ENCODE data around the gene PRKCD. TPM values are rescaled to one million over a fixed set of nuclear protein-coding genes. Genes with fewer than 3 reads are reported as not detected.

The PRKCD gene
- total and polyA plus RNA-seq, 2 experiments from 2014 or later: 12.3 to 23.6 TPM

DNA sequence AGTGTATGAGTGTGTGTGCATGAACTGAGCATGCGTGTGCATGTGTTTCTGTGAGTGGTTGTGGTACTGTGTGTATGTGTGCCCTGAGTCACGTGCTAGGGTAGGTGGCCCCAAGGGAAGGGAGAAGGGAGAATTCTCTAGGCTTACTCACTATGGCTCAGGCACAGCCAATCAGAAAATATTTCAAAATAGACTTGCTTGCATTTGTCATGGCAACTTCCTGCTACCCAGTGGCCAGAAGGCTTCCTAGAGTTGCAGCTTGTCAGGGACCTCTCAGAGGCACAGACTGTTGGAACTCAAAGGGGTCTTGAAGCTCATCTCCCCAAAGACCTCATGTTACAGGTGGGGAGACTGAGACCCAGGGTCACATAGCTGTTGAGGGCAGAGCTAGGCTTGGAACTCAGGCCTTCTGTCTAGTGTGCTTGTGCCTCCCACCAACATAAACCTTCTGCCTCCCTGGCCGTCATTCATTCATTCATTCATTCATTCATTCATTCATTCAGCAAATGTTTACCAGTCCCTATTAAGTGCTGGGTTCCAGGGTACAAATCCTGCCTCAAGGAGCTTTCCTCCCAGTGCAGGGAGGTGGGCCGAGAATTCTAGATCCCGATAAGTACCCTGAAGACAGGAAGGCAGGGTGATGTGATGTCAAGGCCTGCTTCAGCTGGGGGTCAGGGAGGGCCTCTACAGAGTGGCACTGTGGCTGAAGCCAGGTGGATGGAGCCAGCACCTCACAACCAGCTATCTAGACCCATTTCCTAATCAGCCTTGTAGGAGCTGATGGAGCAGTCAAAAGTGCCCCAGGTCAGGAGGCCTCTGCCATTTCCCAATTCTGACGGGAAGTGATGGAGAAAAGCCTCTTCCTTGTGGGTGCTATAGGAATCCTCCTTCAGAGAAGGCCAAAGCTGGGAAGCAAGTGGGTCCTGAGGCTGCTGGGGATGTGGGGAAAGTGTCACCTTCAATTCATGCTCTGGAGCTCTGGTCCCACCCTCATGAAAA is 19.9 kb upstream of the PRKCD start:
- no peaks in the 10 kb centered on the region for H4K20me1 ChIP-seq (ENCODE audit: insufficient read depth, poor library complexity, severe bottlenecking)
- H3K36me3 ChIP-seq (replicated peaks; ENCODE audit: insufficient read depth, low read depth): no peaks in the 10 kb centered on the region
- no peak overlapping the region for H3K4me3 ChIP-seq
- no peak for DNase-seq (ENCODE audit: low spot score)
- H3K27ac ChIP-seq: no peak overlapping the region
- H3K4me2 ChIP-seq: no peak overlapping the region
- no peaks in the 10 kb centered on the region for H3K9me2 ChIP-seq (replicated peaks; ENCODE audit: insufficient read depth)
- H3K4me1 ChIP-seq (ENCODE audit: insufficient read depth): peaks cover 3% of the 10 kb centered on the region
- H2AFZ ChIP-seq: no peak overlapping the region
- TF ChIP-seq EZH2phosphoT487 (IDR thresholded peaks at IDR 0.05; ENCODE audit: low read depth, severe bottlenecking, unreplicated experiment): no peak
- TF ChIP-seq, protein P1, sequence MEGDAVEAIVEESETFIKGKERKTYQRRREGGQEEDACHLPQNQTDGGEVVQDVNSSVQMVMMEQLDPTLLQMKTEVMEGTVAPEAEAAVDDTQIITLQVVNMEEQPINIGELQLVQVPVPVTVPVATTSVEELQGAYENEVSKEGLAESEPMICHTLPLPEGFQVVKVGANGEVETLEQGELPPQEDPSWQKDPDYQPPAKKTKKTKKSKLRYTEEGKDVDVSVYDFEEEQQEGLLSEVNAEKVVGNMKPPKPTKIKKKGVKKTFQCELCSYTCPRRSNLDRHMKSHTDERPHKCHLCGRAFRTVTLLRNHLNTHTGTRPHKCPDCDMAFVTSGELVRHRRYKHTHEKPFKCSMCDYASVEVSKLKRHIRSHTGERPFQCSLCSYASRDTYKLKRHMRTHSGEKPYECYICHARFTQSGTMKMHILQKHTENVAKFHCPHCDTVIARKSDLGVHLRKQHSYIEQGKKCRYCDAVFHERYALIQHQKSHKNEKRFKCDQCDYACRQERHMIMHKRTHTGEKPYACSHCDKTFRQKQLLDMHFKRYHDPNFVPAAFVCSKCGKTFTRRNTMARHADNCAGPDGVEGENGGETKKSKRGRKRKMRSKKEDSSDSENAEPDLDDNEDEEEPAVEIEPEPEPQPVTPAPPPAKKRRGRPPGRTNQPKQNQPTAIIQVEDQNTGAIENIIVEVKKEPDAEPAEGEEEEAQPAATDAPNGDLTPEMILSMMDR (IDR thresholded peaks at IDR 0.05; ENCODE audit: poor library complexity): no peak
- TF ChIP-seq EZH2 (IDR thresholded peaks at IDR 0.05; ENCODE audit: borderline replicate concordance): no peak
- no peaks in the 10 kb centered on the region for H3K79me2 ChIP-seq
- H3K27me3 ChIP-seq: no peaks in the 10 kb centered on the region
- H3K9me3 ChIP-seq (ENCODE audit: low read depth): no peaks in the 10 kb centered on the region
- 82% methylated on average over 6 of the region's 6 CpGs for WGBS (ENCODE audit: low lambda C conversion rate, missing lambda C conversion rate)

DNA sequence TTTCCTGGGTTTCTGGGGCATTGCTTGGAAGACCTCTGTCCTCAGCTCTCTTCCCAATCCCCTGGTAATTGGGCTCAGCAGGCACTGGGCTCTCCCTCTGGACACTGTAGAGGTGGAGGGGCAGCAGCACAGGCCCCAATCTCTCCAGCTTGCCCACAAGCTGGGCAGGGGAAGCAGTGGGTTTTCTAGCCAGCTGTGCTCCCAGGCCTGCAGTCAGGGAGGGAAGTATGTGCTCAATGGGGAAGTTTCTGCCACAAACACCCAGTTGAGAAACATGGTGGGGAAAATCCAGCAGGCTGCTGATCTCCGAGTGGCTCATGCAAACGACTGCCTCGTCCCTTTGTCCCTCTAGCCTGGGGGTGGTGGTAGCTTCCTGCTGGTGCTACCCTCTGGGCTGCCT is 18.0 kb upstream of the PRKCD start:
- no peak overlapping the region for H2AFZ ChIP-seq
- TF ChIP-seq, protein P1 (IDR thresholded peaks at IDR 0.05; ENCODE audit: poor library complexity): no peak
- TF ChIP-seq EZH2 (IDR thresholded peaks at IDR 0.05; ENCODE audit: borderline replicate concordance) (no peak), EZH2phosphoT487 (IDR thresholded peaks at IDR 0.05; ENCODE audit: low read depth, severe bottlenecking, unreplicated experiment) (no peak)
- DNase-seq (ENCODE audit: low spot score): no peak
- no peaks in the 10 kb centered on the region for H3K9me2 ChIP-seq (replicated peaks; ENCODE audit: insufficient read depth)
- no peak overlapping the region for H3K4me2 ChIP-seq
- H3K9me3 ChIP-seq (ENCODE audit: low read depth): no peaks in the 10 kb centered on the region
- H3K27ac ChIP-seq: no peak overlapping the region
- peaks cover 3% of the 10 kb centered on the region for H3K4me1 ChIP-seq (ENCODE audit: insufficient read depth)
- no peaks in the 10 kb centered on the region for H3K36me3 ChIP-seq (replicated peaks; ENCODE audit: insufficient read depth, low read depth)
- H3K4me3 ChIP-seq: no peak overlapping the region
- 69% methylated on average over 3 of the region's 3 CpGs for WGBS (ENCODE audit: low lambda C conversion rate, missing lambda C conversion rate)
- no peaks in the 10 kb centered on the region for H4K20me1 ChIP-seq (ENCODE audit: insufficient read depth, poor library complexity, severe bottlenecking)
- no peaks in the 10 kb centered on the region for H3K79me2 ChIP-seq
- no peaks in the 10 kb centered on the region for H3K27me3 ChIP-seq

DNA sequence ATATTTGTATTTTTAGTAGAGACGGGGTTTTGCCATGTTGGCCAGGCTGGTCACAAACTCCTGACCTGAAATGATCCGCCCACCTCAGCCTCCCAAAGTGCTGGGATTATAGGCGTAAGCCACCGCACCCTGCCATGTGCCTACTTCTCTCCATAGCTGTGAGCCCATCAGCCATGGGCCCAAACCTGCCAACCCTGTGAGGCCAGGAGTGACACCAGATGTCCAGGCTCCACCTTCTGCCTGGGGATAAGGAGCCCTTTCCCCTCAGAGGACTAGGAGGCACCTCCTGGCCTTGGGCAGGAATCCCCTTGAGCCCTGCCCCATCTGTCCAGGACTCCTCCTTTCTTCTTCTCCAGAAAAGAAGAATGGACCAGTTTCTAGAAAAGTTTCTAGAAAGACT is 16.6 kb upstream of the PRKCD start:
- Histone ChIP-seq H3K36me3 (replicated peaks; ENCODE audit: insufficient read depth, low read depth) (no peaks in the 10 kb centered on the region), H3K4me1 (ENCODE audit: insufficient read depth) (peaks cover 3% of the 10 kb centered on the region), H3K4me2 (no peak overlapping the region), H2AFZ (no peak overlapping the region), H3K9me3 (ENCODE audit: low read depth) (no peaks in the 10 kb centered on the region), H4K20me1 (ENCODE audit: insufficient read depth, poor library complexity, severe bottlenecking) (no peaks in the 10 kb centered on the region), H3K27ac (no peak overlapping the region), H3K79me2 (no peaks in the 10 kb centered on the region), H3K27me3 (no peaks in the 10 kb centered on the region), H3K9me2 (replicated peaks; ENCODE audit: insufficient read depth) (no peaks in the 10 kb centered on the region), H3K4me3 (no peak overlapping the region)
- TF ChIP-seq, protein P1 (IDR thresholded peaks at IDR 0.05; ENCODE audit: poor library complexity): no peak
- no peak for TF ChIP-seq EZH2 (IDR thresholded peaks at IDR 0.05; ENCODE audit: borderline replicate concordance)
- TF ChIP-seq EZH2phosphoT487 (IDR thresholded peaks at IDR 0.05; ENCODE audit: low read depth, severe bottlenecking, unreplicated experiment): no peak
- 94% methylated on average over 4 of the region's 4 CpGs for WGBS (ENCODE audit: low lambda C conversion rate, missing lambda C conversion rate)
- no peak for DNase-seq (ENCODE audit: low spot score)
